Ishikawa (cell line): ENCODE data around the gene TINCR.

ENCODE experiments used
- CEBPB ChIP-seq: IDR thresholded peaks from 2 replicates; pipeline ENCODE4 v1.6.1; 2012
- CREB1 ChIP-seq: IDR thresholded peaks from 2 replicates; pipeline ENCODE4 v1.6.1; 2012; ENCODE audit warnings: low read depth
- EGR1 ChIP-seq: IDR thresholded peaks from 2 replicates; pipeline ENCODE4 v1.6.1; 2012
- EP300 ChIP-seq: IDR thresholded peaks from 2 replicates; pipeline ENCODE4 v1.6.1; 2012; ENCODE audit warnings: borderline replicate concordance
- FOXM1 ChIP-seq: IDR thresholded peaks from 2 replicates; pipeline ENCODE4 v1.6.1; 2012; ENCODE audit warnings: low read depth, borderline replicate concordance
- MAX ChIP-seq: IDR thresholded peaks from 2 replicates; pipeline ENCODE4 v1.6.1; 2012
- NFIC ChIP-seq: IDR thresholded peaks from 2 replicates; pipeline ENCODE4 v1.6.1; 2012
- RAD21 ChIP-seq: IDR thresholded peaks from 2 replicates; pipeline ENCODE4 v1.6.1; 2012; ENCODE audit warnings: low read depth
- TAF1 ChIP-seq: IDR thresholded peaks from 2 replicates; pipeline ENCODE4 v1.6.1; 2012; ENCODE audit warnings: low read depth, mild to moderate bottlenecking
- TCF12 ChIP-seq: IDR thresholded peaks from 2 replicates; pipeline ENCODE4 v1.6.1; 2012; ENCODE audit warnings: low read depth
- TEAD4 ChIP-seq: IDR thresholded peaks from 2 replicates; pipeline ENCODE4 v1.6.1; 2012
- USF1 ChIP-seq: IDR thresholded peaks from 2 replicates; pipeline ENCODE4 v1.6.1; 2012
- YY1 ChIP-seq: IDR thresholded peaks from 2 replicates; pipeline ENCODE4 v1.6.1; 2012; ENCODE audit warnings: low read depth
- ZBTB7A ChIP-seq: IDR thresholded peaks from 2 replicates; pipeline ENCODE4 v1.6.1; 2012; ENCODE audit warnings: low read depth
- TF ChIP-seq, protein P1 (sequence below): IDR thresholded peaks from 2 replicates; pipeline ENCODE4 v1.6.1; 2012; ENCODE audit warnings: low read depth, mild to moderate bottlenecking

Gene TINCR

DNA sequence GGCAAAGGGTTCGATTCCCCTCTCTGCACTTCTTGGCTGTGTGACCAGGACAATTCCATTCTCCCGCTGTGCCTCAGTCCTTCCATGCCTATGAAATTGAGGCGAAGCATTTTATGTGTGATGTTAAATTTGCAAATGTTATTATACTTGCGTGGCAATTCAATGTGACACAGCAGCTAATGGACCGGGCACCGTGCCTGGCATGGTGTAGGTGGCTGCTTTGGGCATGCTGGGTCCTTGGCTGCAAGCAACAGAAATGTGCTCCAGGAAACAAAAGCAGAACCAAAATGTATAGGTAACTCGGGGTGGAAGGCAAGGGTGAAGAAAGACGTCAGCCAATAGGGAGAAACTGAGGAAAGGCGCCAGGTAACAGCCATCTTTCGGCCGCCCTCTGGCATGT lies 37.1 kb downstream of the TINCR start:
- TF ChIP-seq TEAD4, result no peak
- no peak for TF ChIP-seq TAF1
- no peak for TF ChIP-seq TCF12
- TF ChIP-seq CEBPB, result no peak

GRCh38 chr19:5526691-5527090 lies 41.1 kb downstream of the TINCR start:
- TF ChIP-seq ZBTB7A (no peak), TCF12 (no peak)

GRCh38 chr19:5524081-5524480 lies 43.7 kb downstream of the TINCR start:
- TF ChIP-seq EGR1 (no peak), FOXM1 (no peak), ZBTB7A (no peak), TCF12 (no peak), MAX (no peak), TEAD4 (no peak), YY1 (no peak), NFIC (no peak), EP300 (no peak), TAF1 (no peak), RAD21 (no peak), CEBPB (no peak), USF1 (no peak), CREB1 (no peak)
- TF ChIP-seq, protein P1, sequence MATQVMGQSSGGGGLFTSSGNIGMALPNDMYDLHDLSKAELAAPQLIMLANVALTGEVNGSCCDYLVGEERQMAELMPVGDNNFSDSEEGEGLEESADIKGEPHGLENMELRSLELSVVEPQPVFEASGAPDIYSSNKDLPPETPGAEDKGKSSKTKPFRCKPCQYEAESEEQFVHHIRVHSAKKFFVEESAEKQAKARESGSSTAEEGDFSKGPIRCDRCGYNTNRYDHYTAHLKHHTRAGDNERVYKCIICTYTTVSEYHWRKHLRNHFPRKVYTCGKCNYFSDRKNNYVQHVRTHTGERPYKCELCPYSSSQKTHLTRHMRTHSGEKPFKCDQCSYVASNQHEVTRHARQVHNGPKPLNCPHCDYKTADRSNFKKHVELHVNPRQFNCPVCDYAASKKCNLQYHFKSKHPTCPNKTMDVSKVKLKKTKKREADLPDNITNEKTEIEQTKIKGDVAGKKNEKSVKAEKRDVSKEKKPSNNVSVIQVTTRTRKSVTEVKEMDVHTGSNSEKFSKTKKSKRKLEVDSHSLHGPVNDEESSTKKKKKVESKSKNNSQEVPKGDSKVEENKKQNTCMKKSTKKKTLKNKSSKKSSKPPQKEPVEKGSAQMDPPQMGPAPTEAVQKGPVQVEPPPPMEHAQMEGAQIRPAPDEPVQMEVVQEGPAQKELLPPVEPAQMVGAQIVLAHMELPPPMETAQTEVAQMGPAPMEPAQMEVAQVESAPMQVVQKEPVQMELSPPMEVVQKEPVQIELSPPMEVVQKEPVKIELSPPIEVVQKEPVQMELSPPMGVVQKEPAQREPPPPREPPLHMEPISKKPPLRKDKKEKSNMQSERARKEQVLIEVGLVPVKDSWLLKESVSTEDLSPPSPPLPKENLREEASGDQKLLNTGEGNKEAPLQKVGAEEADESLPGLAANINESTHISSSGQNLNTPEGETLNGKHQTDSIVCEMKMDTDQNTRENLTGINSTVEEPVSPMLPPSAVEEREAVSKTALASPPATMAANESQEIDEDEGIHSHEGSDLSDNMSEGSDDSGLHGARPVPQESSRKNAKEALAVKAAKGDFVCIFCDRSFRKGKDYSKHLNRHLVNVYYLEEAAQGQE, result no peak

DNA sequence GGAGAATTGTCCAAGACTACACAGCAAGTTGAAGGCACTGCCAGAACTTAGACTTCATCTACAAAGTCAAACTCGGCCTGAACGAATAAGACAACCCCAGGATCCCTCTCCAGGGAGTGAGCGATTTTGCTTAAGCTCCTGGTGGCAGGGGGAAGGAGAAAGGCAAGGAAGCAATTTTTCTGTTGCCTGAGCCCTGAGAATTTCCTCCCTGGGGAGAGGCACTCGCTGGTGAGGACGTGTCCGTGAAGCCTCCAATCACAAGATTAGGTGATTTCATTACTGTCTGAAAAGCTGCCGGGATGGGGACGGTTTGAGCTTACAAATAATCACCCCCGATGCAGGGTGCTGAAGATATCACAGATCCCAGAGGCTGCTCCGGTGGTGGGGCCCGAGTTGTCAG lies 45.6 kb downstream of the TINCR start:
- TF ChIP-seq FOXM1 (no peak), CEBPB (no peak), EP300 (no peak), EGR1 (no peak), NFIC (no peak), ZBTB7A (no peak), TAF1 (no peak), RAD21 (no peak), TEAD4 (no peak), MAX (no peak), YY1 (no peak), CREB1 (no peak), TCF12 (no peak), USF1 (no peak)
- TF ChIP-seq, protein P1, result no peak

DNA sequence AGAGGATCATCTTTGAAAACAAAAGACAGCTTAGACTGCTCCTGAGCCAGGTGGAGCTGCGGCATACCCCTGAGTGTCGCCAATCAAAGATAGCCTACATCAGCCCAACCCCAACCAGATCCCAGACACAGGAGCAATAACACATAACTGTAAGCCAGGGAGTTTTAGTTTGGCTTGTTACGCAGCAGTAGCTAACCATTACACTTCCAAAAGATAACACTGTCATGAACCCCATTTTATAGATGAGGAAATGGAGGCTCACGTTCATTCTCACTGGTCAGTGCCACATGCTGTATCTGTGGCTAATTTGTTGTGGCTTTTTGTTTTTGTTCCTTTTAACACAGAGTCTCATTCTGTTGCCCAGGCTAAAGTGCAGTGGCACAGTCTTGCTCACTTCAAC lies 47.3 kb downstream of the TINCR start:
- TF ChIP-seq EP300, result no peak
- no peak for TF ChIP-seq TAF1
- no peak for TF ChIP-seq NFIC
- TF ChIP-seq TEAD4, result no peak
- TF ChIP-seq USF1, result no peak
- TF ChIP-seq CREB1, result no peak
- no peak for TF ChIP-seq CEBPB
- no peak for TF ChIP-seq EGR1

DNA sequence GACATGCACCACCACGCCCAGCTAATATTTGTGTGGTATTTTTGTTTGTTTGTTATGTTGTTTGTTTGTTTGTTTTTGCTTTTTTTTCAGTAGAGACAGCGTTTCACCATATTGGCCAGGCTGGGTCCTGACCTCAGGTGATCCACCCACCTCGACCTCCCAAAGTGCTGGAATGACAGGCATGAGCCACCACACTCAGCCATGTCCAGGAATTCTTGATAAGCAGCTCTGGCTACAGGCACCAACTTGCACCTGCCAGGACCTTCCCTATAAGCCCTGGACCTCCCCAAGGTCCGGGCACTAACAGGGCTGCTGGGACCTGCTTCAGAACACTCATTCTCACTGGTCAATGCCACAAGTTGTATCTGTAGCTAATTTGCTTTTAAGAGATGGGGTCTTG lies 48.7 kb downstream of the TINCR start:
- no peak for TF ChIP-seq RAD21
- TF ChIP-seq USF1, result no peak
- no peak for TF ChIP-seq EGR1
- TF ChIP-seq TEAD4, result no peak
- no peak for TF ChIP-seq TAF1
- no peak for TF ChIP-seq NFIC
- TF ChIP-seq EP300, result no peak
- TF ChIP-seq CEBPB, result no peak
- no peak for TF ChIP-seq YY1
- no peak for TF ChIP-seq TCF12
- TF ChIP-seq CREB1, result no peak
- TF ChIP-seq, protein P1, result no peak
- no peak for TF ChIP-seq MAX
- TF ChIP-seq FOXM1, result no peak
- TF ChIP-seq ZBTB7A, result no peak
